ENCODE measurements around the gene NLGN1. TPM values are rescaled to one million over a fixed set of nuclear protein-coding genes. Genes with fewer than 3 reads are reported as not detected.

NLGN1 gene
- total and polyA plus RNA-seq, 2 of the 8 experiments (the other 6 are each of a cell fraction or from before 2014, with no cell fraction given), result 7.8 to 14.8 TPM

DNA sequence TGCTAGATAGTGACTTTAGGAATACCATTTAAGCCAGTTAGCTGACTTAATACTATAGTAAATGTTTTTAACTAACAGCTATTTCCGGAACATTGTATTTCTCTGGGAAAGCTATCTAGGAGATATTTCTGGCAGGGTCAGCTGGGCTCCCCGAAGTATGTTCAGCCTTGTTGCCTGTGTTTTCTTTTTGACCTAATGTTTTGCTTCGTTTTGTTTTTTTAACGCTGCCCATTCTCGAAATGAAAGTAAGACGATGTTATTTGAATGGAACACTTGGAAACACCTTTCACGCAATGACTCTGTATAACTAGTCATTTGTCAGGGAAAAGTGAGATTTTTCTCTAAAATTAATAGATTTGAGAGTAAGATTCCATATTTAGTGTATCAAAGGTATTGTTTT lies 758.7 kb downstream of the NLGN1 start (continued):
- TF ChIP-seq HDAC6 (IDR thresholded peaks at IDR 0.05; ENCODE audit: low read depth, low read length), result no peak
- no peak for TF ChIP-seq SP2 (IDR thresholded peaks at IDR 0.05; ENCODE audit: low read length)
- TF ChIP-seq, protein P1, sequence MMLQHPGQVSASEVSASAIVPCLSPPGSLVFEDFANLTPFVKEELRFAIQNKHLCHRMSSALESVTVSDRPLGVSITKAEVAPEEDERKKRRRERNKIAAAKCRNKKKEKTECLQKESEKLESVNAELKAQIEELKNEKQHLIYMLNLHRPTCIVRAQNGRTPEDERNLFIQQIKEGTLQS (IDR thresholded peaks at IDR 0.05; ENCODE audit: insufficient read depth, low read depth, low read length), result no peak
- TF ChIP-seq, protein P2, sequence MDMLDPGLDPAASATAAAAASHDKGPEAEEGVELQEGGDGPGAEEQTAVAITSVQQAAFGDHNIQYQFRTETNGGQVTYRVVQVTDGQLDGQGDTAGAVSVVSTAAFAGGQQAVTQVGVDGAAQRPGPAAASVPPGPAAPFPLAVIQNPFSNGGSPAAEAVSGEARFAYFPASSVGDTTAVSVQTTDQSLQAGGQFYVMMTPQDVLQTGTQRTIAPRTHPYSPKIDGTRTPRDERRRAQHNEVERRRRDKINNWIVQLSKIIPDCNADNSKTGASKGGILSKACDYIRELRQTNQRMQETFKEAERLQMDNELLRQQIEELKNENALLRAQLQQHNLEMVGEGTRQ (IDR thresholded peaks at IDR 0.05; ENCODE audit: low read length), result no peak
- no peak for TF ChIP-seq BRCA1 (IDR thresholded peaks at IDR 0.05; ENCODE audit: low read depth, low read length)
